WERI-Rb-1 (cell line): ENCODE data around the gene RNF121.

Experiments used
- DNase-seq: peaks from one replicate; pipeline ENCODE4 v3.0.0-alpha.2; 2020
- H3K27ac ChIP-seq: fragments of 250-450 bp; sonication (Bioruptor Pico); 2 replicates; pipeline ENCODE4 v1.5.1; 2020; ENCODE audit warnings: mild to moderate bottlenecking, moderate library complexity
- H3K27me3 ChIP-seq: fragments of 250-450 bp; sonication (Bioruptor Pico); 2 replicates; pipeline ENCODE4 v1.5.1; 2021; ENCODE audit warnings: mild to moderate bottlenecking, low read depth, moderate library complexity; ENCODE audit not compliant: insufficient read depth, severe bottlenecking
- H3K36me3 ChIP-seq: fragments of 250-450 bp; sonication (Bioruptor Pico); 2 replicates; pipeline ENCODE4 v1.5.1; 2020; ENCODE audit warnings: mild to moderate bottlenecking, moderate library complexity
- H3K4me3 ChIP-seq: 2 replicates; pipeline ENCODE4 v1.5.1; 2011; ENCODE audit warnings: low read depth, mild to moderate bottlenecking, control low read depth, low read length
- H3K9me3 ChIP-seq: fragments of 250-450 bp; sonication (Bioruptor Pico); 2 replicates; pipeline ENCODE4 v1.5.1; 2021; ENCODE audit warnings: mild to moderate bottlenecking, moderate library complexity; ENCODE audit not compliant: severe bottlenecking
- TF ChIP-seq, protein P1 (sequence below): IDR thresholded peaks from 2 replicates; pipeline ENCODE4 v1.5.1; 2011; ENCODE audit warnings: low read depth, mild to moderate bottlenecking, control low read depth, inconsistent platforms, low read length

Gene RNF121

DNA sequence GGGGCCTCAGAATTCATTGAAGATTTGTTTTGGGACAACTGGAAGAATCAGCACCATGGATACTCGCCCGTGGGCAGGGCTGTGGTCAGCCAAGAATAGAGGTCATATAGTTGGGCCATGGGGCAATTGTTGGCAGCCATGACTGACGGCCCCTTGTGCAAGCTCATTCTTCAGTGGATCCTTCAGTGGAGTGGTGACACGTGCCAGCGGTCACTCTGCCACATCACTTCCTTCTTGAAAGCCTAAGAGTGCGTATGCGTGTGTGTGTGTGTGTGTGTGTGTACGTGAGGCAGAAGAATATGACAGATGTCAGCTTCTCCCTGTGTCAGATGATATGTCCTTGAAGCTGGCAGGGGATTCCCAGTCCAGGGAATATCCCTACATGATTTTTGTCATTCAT, 68.1 kb downstream of the RNF121 start:
- no peak overlapping the region for H3K27ac ChIP-seq
- TF ChIP-seq, protein P1, sequence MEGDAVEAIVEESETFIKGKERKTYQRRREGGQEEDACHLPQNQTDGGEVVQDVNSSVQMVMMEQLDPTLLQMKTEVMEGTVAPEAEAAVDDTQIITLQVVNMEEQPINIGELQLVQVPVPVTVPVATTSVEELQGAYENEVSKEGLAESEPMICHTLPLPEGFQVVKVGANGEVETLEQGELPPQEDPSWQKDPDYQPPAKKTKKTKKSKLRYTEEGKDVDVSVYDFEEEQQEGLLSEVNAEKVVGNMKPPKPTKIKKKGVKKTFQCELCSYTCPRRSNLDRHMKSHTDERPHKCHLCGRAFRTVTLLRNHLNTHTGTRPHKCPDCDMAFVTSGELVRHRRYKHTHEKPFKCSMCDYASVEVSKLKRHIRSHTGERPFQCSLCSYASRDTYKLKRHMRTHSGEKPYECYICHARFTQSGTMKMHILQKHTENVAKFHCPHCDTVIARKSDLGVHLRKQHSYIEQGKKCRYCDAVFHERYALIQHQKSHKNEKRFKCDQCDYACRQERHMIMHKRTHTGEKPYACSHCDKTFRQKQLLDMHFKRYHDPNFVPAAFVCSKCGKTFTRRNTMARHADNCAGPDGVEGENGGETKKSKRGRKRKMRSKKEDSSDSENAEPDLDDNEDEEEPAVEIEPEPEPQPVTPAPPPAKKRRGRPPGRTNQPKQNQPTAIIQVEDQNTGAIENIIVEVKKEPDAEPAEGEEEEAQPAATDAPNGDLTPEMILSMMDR: no peak
- H3K4me3 ChIP-seq: no peak overlapping the region
- no peak for DNase-seq
- H3K9me3 ChIP-seq: no peaks in the 10 kb centered on the region
- H3K27me3 ChIP-seq: no peaks in the 10 kb centered on the region
- peaks cover 28% of the 10 kb centered on the region for H3K36me3 ChIP-seq

DNA sequence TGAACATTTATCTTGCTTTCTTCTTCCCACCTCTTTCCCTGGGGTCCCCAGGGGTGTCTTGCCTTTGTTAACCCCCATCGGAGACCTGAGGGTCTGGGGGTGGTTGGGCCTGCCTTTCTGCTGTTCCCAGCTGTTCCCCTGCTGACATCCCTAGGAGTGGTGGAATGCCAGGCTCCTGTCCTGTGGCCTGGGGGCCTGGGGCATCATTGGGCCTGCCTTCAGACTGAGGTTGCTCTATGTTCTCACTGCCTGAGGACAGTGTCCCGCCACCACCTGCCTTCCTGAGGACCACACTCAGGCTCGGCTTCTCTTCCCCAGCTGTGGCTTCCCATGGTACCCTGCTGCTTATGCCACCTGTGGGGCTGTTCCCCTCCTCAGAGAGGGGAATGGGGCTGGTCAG, 68.7 kb downstream of the RNF121 start:
- no peak for DNase-seq
- no peak overlapping the region for H3K27ac ChIP-seq
- H3K36me3 ChIP-seq: peaks cover 31% of the 10 kb centered on the region
- H3K9me3 ChIP-seq: no peaks in the 10 kb centered on the region
- TF ChIP-seq, protein P1: no peak
- H3K4me3 ChIP-seq: no peak overlapping the region
- H3K27me3 ChIP-seq: no peaks in the 10 kb centered on the region

DNA sequence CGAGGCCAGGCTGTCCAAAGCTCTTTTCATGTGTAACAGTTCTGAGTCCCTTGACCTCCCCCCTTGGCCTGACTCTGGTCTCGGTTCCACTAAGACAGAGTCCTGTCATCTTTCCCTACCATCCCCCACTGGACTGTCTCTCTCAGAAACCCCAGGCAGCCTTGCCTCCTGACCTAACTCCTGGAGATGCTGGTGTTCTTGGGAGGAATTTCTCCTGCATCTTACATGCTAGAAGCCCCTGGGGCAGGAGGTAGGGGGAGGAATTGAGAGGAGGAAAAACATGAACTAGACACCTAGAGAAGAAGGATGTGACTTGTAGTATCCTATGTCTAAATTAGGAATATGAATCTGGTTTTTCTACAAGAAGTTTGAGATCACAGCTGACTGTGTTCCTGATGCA, 69.2 kb downstream of the RNF121 start:
- H3K27me3 ChIP-seq: no peaks in the 10 kb centered on the region
- H3K9me3 ChIP-seq: no peaks in the 10 kb centered on the region
- H3K4me3 ChIP-seq: no peak overlapping the region
- no peak overlapping the region for H3K27ac ChIP-seq
- TF ChIP-seq, protein P1: no peak
- H3K36me3 ChIP-seq: peaks cover 35% of the 10 kb centered on the region
- DNase-seq: no peak

DNA sequence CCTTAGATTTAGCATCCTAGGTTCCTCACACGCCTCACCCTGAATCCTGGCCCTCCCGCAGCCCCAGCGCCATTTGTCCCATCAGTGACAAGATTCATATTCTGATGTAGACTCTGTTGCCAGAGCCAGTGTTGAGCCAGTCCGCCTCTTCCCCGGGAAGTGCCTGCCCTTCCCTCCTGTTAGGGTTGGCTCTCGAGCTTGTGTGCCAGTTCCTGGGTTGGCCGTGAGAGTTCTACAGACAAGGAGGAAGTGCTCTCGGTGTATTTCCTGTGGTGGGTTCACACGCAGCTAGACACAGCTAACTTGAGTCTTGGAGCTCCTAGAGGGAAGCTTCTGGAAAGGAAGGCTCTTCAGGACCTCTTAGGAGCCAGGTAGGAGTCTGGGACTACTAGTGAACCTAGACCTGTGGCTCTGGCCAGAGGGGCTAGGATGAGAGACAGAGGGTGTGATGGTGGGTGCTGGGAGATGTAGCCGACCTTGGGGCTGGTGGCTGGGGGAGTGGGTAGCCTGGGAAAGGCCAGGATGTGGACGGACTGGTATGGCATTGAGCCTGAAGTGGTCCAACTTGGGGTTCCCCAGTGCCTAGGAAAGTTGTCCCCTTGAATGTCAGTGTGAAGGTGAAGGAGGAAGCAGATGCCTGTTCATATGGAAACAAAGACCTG, 69.9 kb downstream of the RNF121 start, which contains the start of gene IL18BP:
Gene IL18BP, plus strand, starts transcription at position 261 of the 662 bp plus-strand sequence. CDS start 1,076 bp downstream, outside the sequence.
- no peak within 1 kb of the TSS for H3K27ac ChIP-seq
- H3K27me3 ChIP-seq: no peaks in the 10 kb centered on the region
- no peak for DNase-seq
- no peaks in the 10 kb centered on the region for H3K9me3 ChIP-seq
- peaks cover 37% of the 10 kb centered on the region for H3K36me3 ChIP-seq
- no peak within 1 kb of the TSS for H3K4me3 ChIP-seq
- TF ChIP-seq, protein P1: no peak

DNA sequence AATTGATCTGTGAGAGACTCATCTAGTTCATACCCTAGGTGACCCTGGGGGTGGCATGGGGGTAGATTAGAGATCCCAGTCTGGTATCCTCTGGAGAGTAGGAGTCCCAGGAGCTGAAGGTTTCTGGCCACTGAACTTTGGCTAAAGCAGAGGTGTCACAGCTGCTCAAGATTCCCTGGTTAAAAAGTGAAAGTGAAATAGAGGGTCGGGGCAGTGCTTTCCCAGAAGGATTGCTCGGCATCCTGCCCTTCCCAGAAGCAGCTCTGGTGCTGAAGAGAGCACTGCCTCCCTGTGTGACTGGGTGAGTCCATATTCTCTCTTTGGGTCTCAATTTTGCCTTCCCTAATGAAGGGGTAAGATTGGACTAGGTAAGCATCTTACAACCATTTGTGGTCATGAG, 70.5 kb downstream of the RNF121 start:
- H3K27me3 ChIP-seq: no peaks in the 10 kb centered on the region
- no peak overlapping the region for H3K27ac ChIP-seq
- DNase-seq: no peak
- H3K4me3 ChIP-seq: no peak overlapping the region
- peaks cover 43% of the 10 kb centered on the region for H3K36me3 ChIP-seq
- no peaks in the 10 kb centered on the region for H3K9me3 ChIP-seq
- TF ChIP-seq, protein P1: no peak

DNA sequence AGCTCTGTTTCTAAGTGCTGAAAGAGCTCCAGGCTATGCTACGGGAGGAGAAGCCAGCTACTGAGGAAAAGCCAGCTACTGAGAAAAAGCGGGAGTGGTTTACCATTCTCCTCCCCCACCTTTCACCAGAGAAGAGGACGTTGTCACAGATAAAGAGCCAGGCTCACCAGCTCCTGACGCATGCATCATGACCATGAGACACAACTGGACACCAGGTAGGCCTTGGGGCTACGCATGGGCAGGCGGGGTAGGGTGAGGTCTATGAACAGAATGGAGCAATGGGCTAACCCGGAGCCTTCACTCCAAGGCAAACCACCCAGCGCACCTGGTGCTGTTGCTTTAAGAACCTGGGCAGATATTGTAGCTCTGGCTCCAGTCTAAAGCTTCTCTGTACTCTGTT, 71.0 kb downstream of the RNF121 start:
- no peak for DNase-seq
- no peaks in the 10 kb centered on the region for H3K9me3 ChIP-seq
- H3K36me3 ChIP-seq: peaks cover 47% of the 10 kb centered on the region
- H3K27me3 ChIP-seq: no peaks in the 10 kb centered on the region
- H3K4me3 ChIP-seq: no peak overlapping the region
- TF ChIP-seq, protein P1: no peak
- no peak overlapping the region for H3K27ac ChIP-seq
